BLaER1 treated with 17β-estradiol and CSF1 and Interleukin-3, amounts not matched to agents 10 nM and 100 nM (cell line): Measurements from ENCODE around the gene WNT7B.
A peak's percentile ranks its signal among the peaks of the same experiment; 100 is the strongest.

Experiments
- H3K27ac ChIP-seq, 11 experiments: shearing (Covaris generic); formaldehyde crosslinking; 2 replicates each; pipeline ENCODE4 v1.8.1; 2022
- H3K27me3 ChIP-seq, 11 experiments: shearing (Covaris generic); formaldehyde crosslinking; 2 replicates each; pipeline ENCODE4 v1.8.1; 2022
- H3K36me3 ChIP-seq, 11 experiments: shearing (Covaris generic); formaldehyde crosslinking; 2 replicates each; pipeline ENCODE4 v1.8.1; 2022
- H3K4me1 ChIP-seq, 10 experiments: shearing (Covaris generic); formaldehyde crosslinking; 2 replicates each; pipeline ENCODE4 v1.8.1; 2022
- H3K4me2 ChIP-seq, 11 experiments: shearing (Covaris generic); formaldehyde crosslinking; 2 replicates each; pipeline ENCODE4 v1.8.1; 2022
- H3K4me3 ChIP-seq, 10 experiments: shearing (Covaris generic); formaldehyde crosslinking; 2 replicates each; pipeline ENCODE4 v1.8.1; 2022
- H3K9ac ChIP-seq, 11 experiments: shearing (Covaris generic); formaldehyde crosslinking; 2 replicates each; pipeline ENCODE4 v1.8.1; 2022
- H3K9me3 ChIP-seq, 11 experiments: shearing (Covaris generic); formaldehyde crosslinking; replicated peaks in 1 of 11; 2 replicates each; pipeline ENCODE4 v1.8.1; 2022
- H4K20me1 ChIP-seq, 11 experiments: shearing (Covaris generic); formaldehyde crosslinking; 2 replicates each; pipeline ENCODE4 v1.8.1; 2022
- Cebpa-rat ChIP-seq, 11 experiments: shearing (Covaris generic); IDR thresholded peaks; 2 replicates each; pipeline ENCODE4 v1.8.1; 2022

WNT7B gene

GRCh38 chr22:46000081-46001027 is 23.4 kb upstream of the WNT7B start:
- peaks cover 68 to 93% (median 83%) of the 10 kb centered on the region in 10 experiments for H3K4me1 ChIP-seq
- H3K9me3 ChIP-seq, result no peaks in the 10 kb centered on the region
- no peak for TF ChIP-seq Cebpa-rat (IDR thresholded peaks at IDR 0.05)
- no peak overlapping the region for H3K4me3 ChIP-seq
- H3K4me2 ChIP-seq, result peak overlapping the region in 8 of 11 experiments; percentile 10 to 84 (median 38); a peak in 11 of 22 replicates
- no peaks in the 10 kb centered on the region for H3K36me3 ChIP-seq
- H3K27ac ChIP-seq, result no peak overlapping the region; a peak in 1 of 22 replicates
- no peaks in the 10 kb centered on the region for H3K27me3 ChIP-seq
- H4K20me1 ChIP-seq, result no peaks in the 10 kb centered on the region
- H3K9ac ChIP-seq, result peak overlapping the region in 3 of 11 experiments; percentile 18 to 44 (median 26); a peak in 2 of 22 replicates

DNA sequence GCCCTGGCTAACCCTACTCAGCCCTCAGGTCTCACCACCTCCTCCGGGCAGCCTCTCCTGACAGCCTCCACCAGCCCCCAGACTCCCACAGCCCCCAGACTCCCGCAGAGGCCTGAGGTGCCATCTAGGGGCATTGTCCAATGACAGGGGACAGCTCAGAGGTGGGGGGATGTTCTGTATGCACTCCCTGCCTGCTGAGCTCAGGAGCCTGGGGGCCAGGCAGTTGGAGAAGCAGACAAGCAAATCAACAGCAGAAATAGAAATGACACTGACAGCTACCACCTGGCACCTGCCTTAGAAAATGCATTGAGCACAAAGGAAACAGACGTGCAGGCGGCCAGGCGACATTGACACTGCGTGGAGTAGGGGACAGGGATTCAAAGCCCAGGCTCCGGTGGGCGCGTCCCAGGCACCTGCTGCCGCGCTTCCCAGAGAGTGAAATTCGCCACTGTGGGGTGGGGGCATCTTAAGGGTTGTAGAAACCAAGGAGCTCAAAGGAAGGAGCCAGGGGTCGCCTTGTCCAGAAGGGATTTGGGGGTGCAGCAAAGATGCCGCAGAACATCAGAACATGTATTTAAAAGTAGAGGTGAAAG is 22.5 kb upstream of the WNT7B start:
- peak overlapping the region in 7 of 11 experiments; percentile 60 to 96 (median 87); a peak in 8 of 22 replicates for H3K4me2 ChIP-seq
- no peak for TF ChIP-seq Cebpa-rat (IDR thresholded peaks at IDR 0.05)
- H3K9ac ChIP-seq, result peak overlapping the region in 3 of 11 experiments; percentile 33 to 75 (median 33); a peak in 3 of 22 replicates
- H3K9me3 ChIP-seq, result no peaks in the 10 kb centered on the region
- no peaks in the 10 kb centered on the region for H4K20me1 ChIP-seq
- no peak overlapping the region for H3K4me3 ChIP-seq
- peak overlapping the region in 7 of 11 experiments; percentile 38 to 91 (median 89); a peak in 5 of 22 replicates for H3K27ac ChIP-seq
- H3K4me1 ChIP-seq, result peaks cover 66 to 93% (median 83%) of the 10 kb centered on the region in 10 experiments
- H3K27me3 ChIP-seq, result no peaks in the 10 kb centered on the region
- no peaks in the 10 kb centered on the region for H3K36me3 ChIP-seq

GRCh38 chr22:45998638-45999378 is 21.8 kb upstream of the WNT7B start:
- H4K20me1 ChIP-seq, result no peaks in the 10 kb centered on the region
- peak overlapping the region; percentile 60 to 96 (median 87); a peak in 21 of 22 replicates for H3K4me2 ChIP-seq
- peaks cover 64 to 92% (median 80%) of the 10 kb centered on the region in 10 experiments for H3K4me1 ChIP-seq
- peak overlapping the region in 6 of 11 experiments; percentile 33 to 78 (median 76); a peak in 10 of 22 replicates for H3K9ac ChIP-seq
- no peaks in the 10 kb centered on the region for H3K36me3 ChIP-seq
- no peak overlapping the region for H3K4me3 ChIP-seq
- no peaks in the 10 kb centered on the region for H3K9me3 ChIP-seq
- H3K27me3 ChIP-seq, result no peaks in the 10 kb centered on the region
- TF ChIP-seq Cebpa-rat (IDR thresholded peaks at IDR 0.05), result no peak
- peak overlapping the region in 8 of 11 experiments; percentile 38 to 91 (median 89); a peak in 15 of 22 replicates for H3K27ac ChIP-seq

GRCh38 chr22:45997777-45998637 is 21.0 kb upstream of the WNT7B start:
- Histone ChIP-seq H3K36me3 (no peaks in the 10 kb centered on the region), H3K27me3 (no peaks in the 10 kb centered on the region), H3K27ac (peak overlapping the region; percentile 70 to 91 (median 89); a peak in 20 of 22 replicates), H3K4me3 (peak overlapping the region in 1 of 10 experiments; percentile 44; a peak in 2 of 20 replicates), H3K9me3 (no peaks in the 10 kb centered on the region), H3K4me2 (peak overlapping the region; percentile 60 to 96 (median 87)), H4K20me1 (no peaks in the 10 kb centered on the region), H3K9ac (peak overlapping the region; percentile 44 to 78 (median 75); a peak in 20 of 22 replicates), H3K4me1 (peaks cover 60 to 84% (median 74%) of the 10 kb centered on the region in 10 experiments)
- TF ChIP-seq Cebpa-rat (IDR thresholded peaks at IDR 0.05), result no peak

DNA sequence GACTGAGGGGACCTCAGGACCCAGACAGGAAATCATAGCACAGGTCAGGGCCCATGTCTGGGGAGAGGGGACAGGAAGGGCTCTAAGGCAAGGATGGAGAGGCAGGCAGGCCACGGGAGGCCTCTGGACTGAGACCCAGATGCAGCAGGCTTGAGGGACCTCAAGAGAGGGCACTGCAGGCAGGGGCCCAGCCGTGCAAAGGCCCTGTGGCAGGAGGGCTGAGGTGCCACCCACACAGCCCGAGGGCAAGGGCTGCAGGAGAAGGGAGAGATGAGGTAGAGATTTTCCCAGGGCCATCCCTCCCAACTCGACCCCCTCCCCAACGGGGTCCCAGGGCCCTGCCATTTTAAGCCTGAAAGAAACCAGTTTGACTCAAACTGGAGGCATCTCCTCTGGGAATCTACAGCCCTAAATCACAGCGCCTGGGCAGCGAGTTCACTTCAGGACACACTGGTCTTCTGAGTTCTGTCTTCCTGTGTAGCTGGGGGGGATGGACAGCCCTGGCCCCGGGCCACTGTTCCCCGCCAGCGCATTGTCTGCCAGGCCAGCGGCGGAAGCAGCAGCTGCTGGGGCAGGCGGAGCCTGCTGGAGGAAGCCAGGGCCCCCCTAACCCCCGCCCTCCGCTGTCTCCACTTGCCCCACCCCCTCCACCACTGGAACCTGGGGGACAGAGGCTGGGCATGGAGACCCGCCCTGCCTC is 20.3 kb upstream of the WNT7B start:
- H3K27ac ChIP-seq, result peak overlapping the region; percentile 71 to 91 (median 89)
- TF ChIP-seq Cebpa-rat (IDR thresholded peaks at IDR 0.05), result no peak
- H3K27me3 ChIP-seq, result no peaks in the 10 kb centered on the region
- no peaks in the 10 kb centered on the region for H4K20me1 ChIP-seq
- peaks cover 60 to 77% (median 71%) of the 10 kb centered on the region in 10 experiments for H3K4me1 ChIP-seq
- peak overlapping the region; percentile 60 to 96 (median 87) for H3K4me2 ChIP-seq
- H3K9ac ChIP-seq, result peak overlapping the region; percentile 65 to 81 (median 75)
- peak overlapping the region in 8 of 10 experiments; percentile 2 to 50 (median 33); a peak in 8 of 20 replicates for H3K4me3 ChIP-seq
- H3K36me3 ChIP-seq, result no peaks in the 10 kb centered on the region
- no peaks in the 10 kb centered on the region for H3K9me3 ChIP-seq

DNA sequence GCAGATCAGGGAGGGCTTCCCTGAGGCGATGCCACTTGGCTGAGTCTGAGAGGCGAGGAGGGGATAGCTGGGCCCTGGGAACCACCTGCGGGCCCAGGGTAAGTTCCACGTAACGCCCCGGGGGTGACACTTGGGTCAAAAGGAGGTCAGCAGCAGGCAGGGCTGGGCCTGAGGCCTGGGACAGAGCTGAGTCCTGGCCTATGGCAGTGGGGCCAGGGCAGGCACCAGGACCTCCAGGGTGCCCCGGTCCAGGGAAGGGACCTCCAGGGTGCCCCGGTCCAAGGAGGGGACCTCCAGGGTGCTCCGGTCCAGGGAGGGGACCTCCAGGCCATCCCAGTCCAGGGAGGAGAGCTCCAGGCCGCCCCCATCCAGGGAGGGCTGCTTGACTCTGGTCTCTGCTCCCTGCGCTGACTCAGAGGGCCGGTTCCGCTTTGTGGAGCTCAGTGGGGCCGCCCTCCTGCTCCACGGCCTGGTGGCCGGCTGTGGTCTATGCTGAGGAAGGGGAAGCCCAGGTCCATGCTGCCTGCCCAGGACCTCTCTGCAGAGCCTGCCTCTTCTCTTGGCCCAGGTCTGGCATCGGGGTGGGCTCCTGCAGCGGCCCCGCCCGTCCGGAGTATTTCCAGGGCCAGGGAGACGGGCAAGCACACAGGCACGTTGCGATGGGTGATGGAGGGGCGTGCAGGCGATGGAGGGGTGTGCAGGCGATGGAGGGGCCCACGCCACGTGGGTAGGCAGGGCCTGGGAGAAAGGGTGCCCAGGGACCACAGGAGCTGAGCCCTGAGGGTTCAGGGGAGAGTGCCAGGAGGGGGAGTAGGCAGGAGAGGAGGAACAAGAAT is 19.5 kb upstream of the WNT7B start:
- Histone ChIP-seq H3K4me2 (peak overlapping the region; percentile 60 to 96 (median 87)), H3K27ac (peak overlapping the region; percentile 71 to 91 (median 89)), H3K4me1 (peaks cover 55 to 69% (median 64%) of the 10 kb centered on the region in 10 experiments), H3K36me3 (no peaks in the 10 kb centered on the region), H3K9me3 (no peaks in the 10 kb centered on the region), H3K9ac (peak overlapping the region; percentile 65 to 81 (median 76)), H3K27me3 (no peaks in the 10 kb centered on the region), H4K20me1 (no peaks in the 10 kb centered on the region), H3K4me3 (peak overlapping the region in 7 of 10 experiments; percentile 2 to 50 (median 31); a peak in 7 of 20 replicates)
- TF ChIP-seq Cebpa-rat (IDR thresholded peaks at IDR 0.05), result no peak
